ENCODE data around the gene ZNF41.

The ZNF41 gene

DNA sequence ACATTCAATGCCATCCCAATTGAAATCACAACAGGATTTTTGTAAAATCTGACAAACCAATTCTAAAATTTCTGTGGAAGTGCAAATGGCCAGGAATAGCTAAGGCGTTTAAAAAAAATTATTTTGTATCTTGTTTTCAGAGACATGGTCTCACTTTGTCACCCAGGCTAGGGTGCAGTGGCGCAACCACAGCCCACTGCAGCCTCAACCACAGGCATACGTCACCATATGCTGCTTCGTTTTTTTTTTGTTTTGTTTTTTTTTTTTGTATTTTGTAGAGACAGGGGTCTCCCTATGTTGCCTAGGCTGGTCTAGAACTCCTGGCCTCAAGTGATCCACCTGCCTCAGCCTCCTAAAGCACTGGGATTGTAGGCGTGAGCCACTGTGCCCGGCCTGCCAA is 24.5 kb downstream of the ZNF41 start:
- H3K36me3 ChIP-seq = peaks cover 3% of the 10 kb centered on the region
- no peaks in the 10 kb centered on the region for H3K27me3 ChIP-seq (ENCODE audit: insufficient read depth, low read depth, severe bottlenecking)
- no peak for DNase-seq
- no peaks in the 10 kb centered on the region for H3K9me3 ChIP-seq (ENCODE audit: severe bottlenecking)
- TF ChIP-seq, protein P1, sequence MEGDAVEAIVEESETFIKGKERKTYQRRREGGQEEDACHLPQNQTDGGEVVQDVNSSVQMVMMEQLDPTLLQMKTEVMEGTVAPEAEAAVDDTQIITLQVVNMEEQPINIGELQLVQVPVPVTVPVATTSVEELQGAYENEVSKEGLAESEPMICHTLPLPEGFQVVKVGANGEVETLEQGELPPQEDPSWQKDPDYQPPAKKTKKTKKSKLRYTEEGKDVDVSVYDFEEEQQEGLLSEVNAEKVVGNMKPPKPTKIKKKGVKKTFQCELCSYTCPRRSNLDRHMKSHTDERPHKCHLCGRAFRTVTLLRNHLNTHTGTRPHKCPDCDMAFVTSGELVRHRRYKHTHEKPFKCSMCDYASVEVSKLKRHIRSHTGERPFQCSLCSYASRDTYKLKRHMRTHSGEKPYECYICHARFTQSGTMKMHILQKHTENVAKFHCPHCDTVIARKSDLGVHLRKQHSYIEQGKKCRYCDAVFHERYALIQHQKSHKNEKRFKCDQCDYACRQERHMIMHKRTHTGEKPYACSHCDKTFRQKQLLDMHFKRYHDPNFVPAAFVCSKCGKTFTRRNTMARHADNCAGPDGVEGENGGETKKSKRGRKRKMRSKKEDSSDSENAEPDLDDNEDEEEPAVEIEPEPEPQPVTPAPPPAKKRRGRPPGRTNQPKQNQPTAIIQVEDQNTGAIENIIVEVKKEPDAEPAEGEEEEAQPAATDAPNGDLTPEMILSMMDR (IDR thresholded peaks at IDR 0.05; ENCODE audit: low read depth, low read length) = no peak
- H3K4me3 ChIP-seq (ENCODE audit: low read depth, low read length) = no peak overlapping the region
- no peak overlapping the region for H3K27ac ChIP-seq

- H3K36me3 ChIP-seq = peaks cover 3% of the 10 kb centered on the region
- H3K27me3 ChIP-seq (ENCODE audit: insufficient read depth, low read depth, severe bottlenecking) = no peaks in the 10 kb centered on the region
- no peak overlapping the region for H3K27ac ChIP-seq
- no peak for DNase-seq
- no peaks in the 10 kb centered on the region for H3K9me3 ChIP-seq (ENCODE audit: severe bottlenecking)
- TF ChIP-seq, protein P1 (IDR thresholded peaks at IDR 0.05; ENCODE audit: low read depth, low read length) = no peak
- H3K4me3 ChIP-seq (ENCODE audit: low read depth, low read length) = no peak overlapping the region
Measured at GRCh38 chrX:47456080-47456479, 26.9 kb downstream of the ZNF41 start.

DNA sequence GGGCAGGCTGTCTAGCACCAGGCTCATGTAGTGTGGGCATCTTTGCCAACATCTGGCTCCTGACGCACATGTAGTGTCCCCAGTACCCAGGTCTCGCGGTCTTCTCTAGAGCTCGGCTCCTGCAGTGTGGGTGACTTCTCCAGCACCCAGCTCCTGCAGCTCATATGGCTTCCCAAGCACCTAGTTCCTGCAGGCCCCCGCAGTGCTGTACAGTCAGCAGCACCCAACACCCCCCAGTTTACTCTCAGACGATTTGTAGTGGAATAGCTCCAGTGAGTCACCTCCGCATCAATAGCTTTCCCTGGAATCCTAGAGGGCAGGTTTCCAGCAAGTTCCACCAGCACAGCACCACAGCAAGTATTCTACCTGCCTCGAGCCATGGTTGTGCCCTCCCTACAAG is 30.9 kb downstream of the ZNF41 start:
- peaks cover 6% of the 10 kb centered on the region for H3K9me3 ChIP-seq (ENCODE audit: severe bottlenecking)
- H3K27ac ChIP-seq = no peak overlapping the region
- TF ChIP-seq, protein P1 (IDR thresholded peaks at IDR 0.05; ENCODE audit: low read depth, low read length) = no peak
- no peak for DNase-seq
- H3K36me3 ChIP-seq = peaks cover 8% of the 10 kb centered on the region
- H3K27me3 ChIP-seq (ENCODE audit: insufficient read depth, low read depth, severe bottlenecking) = no peaks in the 10 kb centered on the region
- H3K4me3 ChIP-seq (ENCODE audit: low read depth, low read length) = no peak overlapping the region

- Histone ChIP-seq H3K4me3 (ENCODE audit: low read depth, low read length) (no peak overlapping the region), H3K27me3 (ENCODE audit: insufficient read depth, low read depth, severe bottlenecking) (no peaks in the 10 kb centered on the region), H3K9me3 (ENCODE audit: severe bottlenecking) (peaks cover 6% of the 10 kb centered on the region), H3K36me3 (peaks cover 5% of the 10 kb centered on the region; the same call in 1 of the 2 replicates), H3K27ac (no peak overlapping the region)
- DNase-seq = no peak
- TF ChIP-seq, protein P1 (IDR thresholded peaks at IDR 0.05; ENCODE audit: low read depth, low read length) = no peak
Measured at GRCh38 chrX:47448165-47448806, 34.7 kb downstream of the ZNF41 start.

DNA sequence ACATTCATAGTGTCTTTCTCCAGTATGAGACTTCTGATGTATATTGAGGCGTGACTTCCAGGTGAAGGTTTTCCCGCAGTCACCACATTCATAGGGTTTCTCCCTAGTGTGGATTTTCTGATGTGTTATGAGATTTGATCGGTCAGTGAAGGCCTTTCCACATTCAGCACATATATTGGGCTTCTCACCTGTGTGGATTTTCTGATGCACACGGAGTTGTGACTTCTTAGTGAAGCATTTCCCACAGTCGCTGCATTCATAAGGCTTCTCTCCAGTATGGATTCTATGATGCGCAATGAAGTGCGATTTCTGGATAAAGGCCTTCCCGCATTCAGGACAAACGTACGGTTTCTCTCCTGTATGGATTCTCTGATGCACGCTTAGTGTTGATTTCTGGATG is 35.4 kb downstream of the ZNF41 start:
- no peak overlapping the region for H3K27ac ChIP-seq
- peaks cover 6% of the 10 kb centered on the region for H3K9me3 ChIP-seq (ENCODE audit: severe bottlenecking)
- TF ChIP-seq, protein P1 (IDR thresholded peaks at IDR 0.05; ENCODE audit: low read depth, low read length) = no peak
- peaks cover 5% of the 10 kb centered on the region; the same call in 1 of the 2 replicates for H3K36me3 ChIP-seq
- DNase-seq = no peak
- H3K27me3 ChIP-seq (ENCODE audit: insufficient read depth, low read depth, severe bottlenecking) = no peaks in the 10 kb centered on the region
- no peak overlapping the region for H3K4me3 ChIP-seq (ENCODE audit: low read depth, low read length)

DNA sequence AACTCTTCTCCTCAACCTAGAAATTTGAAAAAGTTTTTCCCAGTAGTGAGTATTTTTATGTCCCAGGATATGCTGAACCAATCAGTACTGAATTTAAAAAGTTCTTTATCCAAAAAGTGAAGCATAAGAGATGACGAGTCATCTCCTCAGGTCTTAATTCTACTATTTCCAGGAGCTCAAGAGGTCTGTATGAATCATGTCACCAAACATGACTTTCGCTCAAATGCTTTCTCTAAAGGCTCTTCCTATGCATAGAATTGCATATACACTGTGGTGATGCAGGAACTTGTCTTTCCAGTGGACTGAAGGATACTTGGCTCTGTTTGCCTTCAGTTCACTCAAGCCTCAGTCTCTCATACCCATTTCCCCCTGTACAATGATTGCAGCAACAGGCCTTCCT is 36.1 kb downstream of the ZNF41 start:
- no peak overlapping the region for H3K27ac ChIP-seq
- TF ChIP-seq, protein P1 (IDR thresholded peaks at IDR 0.05; ENCODE audit: low read depth, low read length) = no peak
- no peak overlapping the region for H3K4me3 ChIP-seq (ENCODE audit: low read depth, low read length)
- peaks cover 6% of the 10 kb centered on the region for H3K9me3 ChIP-seq (ENCODE audit: severe bottlenecking)
- H3K36me3 ChIP-seq = peaks cover 5% of the 10 kb centered on the region; the same call in 1 of the 2 replicates
- H3K27me3 ChIP-seq (ENCODE audit: insufficient read depth, low read depth, severe bottlenecking) = no peaks in the 10 kb centered on the region
- DNase-seq = no peak

Measured in WERI-Rb-1 (cell line).